HEK293T (cell line): ENCODE data around the gene FAM222A.

Experiments
- CTCF ChIA-PET: fragments of 350-600 bp; formaldehyde crosslinking; extraction: SDS; loops from one replicate; lab custom pipeline; 2021; ENCODE audit warnings: antibody characterized with exemption, inconsistent platforms; lab: Yijun Ruan, JAX
- POLR2A ChIA-PET: fragments of 350-600 bp; formaldehyde crosslinking; extraction: SDS; loops from one replicate; lab custom pipeline; 2020; ENCODE audit warnings: antibody characterized with exemption, inconsistent platforms; lab: Yijun Ruan, JAX
- DNase-seq: peaks from one replicate; pipeline ENCODE4 v3.0.0; 2012; ENCODE audit warnings: mixed read lengths; ENCODE audit errors: extremely low spot score
- ARNT ChIP-seq: fragments of 450-650 bp; IDR thresholded peaks from 2 replicates; pipeline ENCODE4 v1.6.1; 2017; ENCODE audit warnings: mild to moderate bottlenecking
- BHLHE40 ChIP-seq: fragments of 450-650 bp; IDR thresholded peaks from 2 replicates; pipeline ENCODE4 v1.6.1; 2016; ENCODE audit warnings: mild to moderate bottlenecking, moderate library complexity, borderline replicate concordance
- CTBP1 ChIP-seq: fragments of 450-650 bp; IDR thresholded peaks from 2 replicates; pipeline ENCODE4 v1.6.1; 2016; ENCODE audit warnings: borderline replicate concordance
- ELF4 ChIP-seq: fragments of 450-650 bp; IDR thresholded peaks from 2 replicates; pipeline ENCODE4 v1.6.1; 2017; ENCODE audit warnings: antibody characterized with exemption
- FOXA1 ChIP-seq: fragments of 450-650 bp; IDR thresholded peaks from 2 replicates; pipeline ENCODE4 v1.6.1; 2016; ENCODE audit warnings: mild to moderate bottlenecking
- FOXK2 ChIP-seq: fragments of 450-650 bp; IDR thresholded peaks from 2 replicates; pipeline ENCODE4 v1.6.1; 2016; ENCODE audit warnings: mild to moderate bottlenecking
- FOXM1 ChIP-seq: fragments of 450-650 bp; IDR thresholded peaks from 2 replicates; pipeline ENCODE4 v1.6.1; 2017; ENCODE audit warnings: mild to moderate bottlenecking, borderline replicate concordance
- HDGF ChIP-seq: fragments of 450-650 bp; IDR thresholded peaks from 2 replicates; pipeline ENCODE4 v1.6.1; 2017; ENCODE audit warnings: antibody characterized with exemption, borderline replicate concordance
- L3MBTL2 ChIP-seq: fragments of 450-650 bp; conservative IDR thresholded peaks from 2 replicates; pipeline ENCODE4 v1.6.1; 2016; ENCODE audit warnings: mild to moderate bottlenecking
- LEF1 ChIP-seq: fragments of 450-650 bp; IDR thresholded peaks from 2 replicates; pipeline ENCODE4 v1.6.1; 2017; ENCODE audit warnings: mild to moderate bottlenecking, borderline replicate concordance
- NFRKB ChIP-seq: fragments of 450-650 bp; IDR thresholded peaks from 2 replicates; pipeline ENCODE4 v1.6.1; 2016; ENCODE audit warnings: mild to moderate bottlenecking, moderate library complexity
- PKNOX1 ChIP-seq: fragments of 450-650 bp; IDR thresholded peaks from 2 replicates; pipeline ENCODE4 v1.6.1; 2016
- SP1 ChIP-seq: fragments of 450-650 bp; IDR thresholded peaks from 2 replicates; pipeline ENCODE4 v1.6.1; 2017
- SUZ12 ChIP-seq: fragments of 450-650 bp; IDR thresholded peaks from 2 replicates; pipeline ENCODE4 v1.6.1; 2016; ENCODE audit warnings: mild to moderate bottlenecking
- TARDBP ChIP-seq: fragments of 450-650 bp; IDR thresholded peaks from 2 replicates; pipeline ENCODE4 v1.6.1; 2016
- ZNF384 ChIP-seq: fragments of 450-650 bp; IDR thresholded peaks from 2 replicates; pipeline ENCODE4 v1.6.1; 2016

The FAM222A gene

GRCh38 chr12:109681986-109682707, 31.5 kb upstream of the FAM222A start:
- TF ChIP-seq ARNT (no peak), FOXK2 (no peak), LEF1 (no peak), SP1 (no peak), HDGF (no peak), ELF4 (no peak), TARDBP (no peak), NFRKB (no peak), CTBP1 (no peak), PKNOX1 (no peak), SUZ12 (no peak), BHLHE40 (no peak), FOXM1 (no peak), L3MBTL2 (no peak), FOXA1 (no peak), ZNF384 (no peak)
- ChIA-PET POLR2A (no interaction called here), CTCF (no interaction called here)
- DNase-seq = no peak

GRCh38 chr12:109682708-109683060, 30.9 kb upstream of the FAM222A start:
- no peak for DNase-seq
- no peak for TF ChIP-seq TARDBP
- TF ChIP-seq SP1 = no peak
- TF ChIP-seq PKNOX1 = no peak
- no peak for TF ChIP-seq HDGF
- TF ChIP-seq ZNF384 = no peak
- no peak for TF ChIP-seq FOXK2
- no peak for TF ChIP-seq L3MBTL2
- no peak for TF ChIP-seq ELF4
- TF ChIP-seq ARNT = no peak
- no peak for TF ChIP-seq FOXM1
- ChIA-PET CTCF (interaction anchor here (0.7 kb wide), 1 partner anchor 71 kb away, joined by 4 read pairs; no protein-coding TSS in a partner anchor), POLR2A (no interaction called here)

- ChIA-PET CTCF (interaction anchor here (0.7 kb wide), 1 partner anchor 71 kb away, joined by 4 read pairs; no protein-coding TSS in a partner anchor), POLR2A (no interaction called here)
- TF ChIP-seq ELF4 = no peak
- no peak for TF ChIP-seq TARDBP
- TF ChIP-seq FOXM1 = no peak
- no peak for TF ChIP-seq FOXA1
- TF ChIP-seq BHLHE40 = no peak
- TF ChIP-seq ARNT = no peak
- no peak for TF ChIP-seq ZNF384
- TF ChIP-seq HDGF = no peak
- no peak for TF ChIP-seq CTBP1
- no peak for TF ChIP-seq LEF1
- TF ChIP-seq FOXK2 = no peak
- TF ChIP-seq NFRKB = no peak
- TF ChIP-seq SP1 = no peak
- no peak for TF ChIP-seq PKNOX1
- TF ChIP-seq L3MBTL2 = no peak
- DNase-seq = no peak
Measured at GRCh38 chr12:109683316-109683715, 30.3 kb upstream of the FAM222A start.

GRCh38 chr12:109685574-109686447, 27.8 kb upstream of the FAM222A start:
- ChIA-PET CTCF (no interaction called here), POLR2A (no interaction called here)
- no peak for TF ChIP-seq ELF4
- TF ChIP-seq LEF1 = no peak
- TF ChIP-seq PKNOX1 = no peak
- no peak for TF ChIP-seq CTBP1
- TF ChIP-seq SUZ12 = no peak
- TF ChIP-seq FOXK2 = no peak
- TF ChIP-seq L3MBTL2 = no peak
- no peak for TF ChIP-seq ARNT
- no peak for TF ChIP-seq ZNF384
- no peak for DNase-seq

DNA sequence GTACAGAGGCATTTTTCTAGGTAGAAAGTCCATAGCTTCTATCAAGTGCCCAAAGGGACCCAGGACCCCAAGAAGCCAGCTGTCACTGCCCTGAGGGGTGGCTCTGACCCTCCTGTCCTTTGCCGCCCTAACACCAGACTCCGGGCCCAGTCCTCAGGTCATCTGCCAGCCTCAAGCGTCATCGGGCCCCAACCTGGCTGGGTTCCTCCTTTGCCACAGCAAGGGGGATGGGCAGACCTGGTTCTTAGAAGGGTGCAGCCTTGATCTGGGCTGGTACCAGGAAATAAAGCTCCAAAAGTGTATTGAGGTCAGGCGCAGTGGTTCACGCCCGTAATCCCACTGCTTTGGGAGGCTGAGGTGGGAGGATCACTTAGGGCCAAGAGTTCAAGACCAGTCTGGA, 27.1 kb upstream of the FAM222A start:
- ChIA-PET CTCF (interaction anchor here (0.6 kb wide), 1 partner anchor 1231 kb away, joined by 3 read pairs; no protein-coding TSS in a partner anchor), POLR2A (no interaction called here)
- DNase-seq = no peak
- no peak for TF ChIP-seq SP1
- TF ChIP-seq SUZ12 = no peak
- TF ChIP-seq TARDBP = no peak
- no peak for TF ChIP-seq ARNT
- no peak for TF ChIP-seq FOXM1
- TF ChIP-seq LEF1 = no peak
- TF ChIP-seq FOXA1 = no peak
- TF ChIP-seq ELF4 = no peak
- no peak for TF ChIP-seq ZNF384
- no peak for TF ChIP-seq FOXK2
- TF ChIP-seq BHLHE40 = no peak
- no peak for TF ChIP-seq PKNOX1
- TF ChIP-seq NFRKB = no peak
- no peak for TF ChIP-seq CTBP1
